ENCODE data around the gene RNF217. TPM values are rescaled to one million over a fixed set of nuclear protein-coding genes. Genes with fewer than 3 reads are reported as not detected.

Gene RNF217
- total and polyA plus RNA-seq, 2 of the 8 experiments (the other 6 are each of a cell fraction or from before 2014, with no cell fraction given): 2.0 to 8.9 TPM

- H4K8ac ChIP-seq (ENCODE audit: extremely low read depth, insufficient read depth, low read length): no peak overlapping the region
- ChIA-PET POLR2A (ENCODE audit: partially characterized antibody) (no interaction called here), CTCF (ENCODE audit: partially characterized antibody) (interaction anchor here (1.7 to 2.4 kb wide), 2 partner anchors 22 to 36 kb away, joined by 4 to 9 read pairs; partner anchors contain the start of gene TPD52L1)
- H3K23ac ChIP-seq (ENCODE audit: insufficient read length): no peak overlapping the region
- H3K4me2 ChIP-seq (ENCODE audit: insufficient read depth in 1 of 2, low read depth in 2 of 2, low read length in 2 of 2): no peak overlapping the region
- no peak overlapping the region for H2BK20ac ChIP-seq (ENCODE audit: low read length)
- H4K20me1 ChIP-seq (replicated peaks in 1 of 2; ENCODE audit: control insufficient read depth in 1 of 2, insufficient read depth in 2 of 2, low read length in 2 of 2): no peaks in the 10 kb centered on the region
- no peak overlapping the region for H3K14ac ChIP-seq (ENCODE audit: insufficient read length)
- no peak overlapping the region for H3K18ac ChIP-seq (ENCODE audit: extremely low read depth, low read length)
- H4K5ac ChIP-seq (ENCODE audit: insufficient read length, low read depth, low read length): no peak overlapping the region
- FAIRE-seq (no peak), DNase-seq (ENCODE audit: low read depth in 1 of 2, low spot score in 2 of 2) (no peak)
- H2AK5ac ChIP-seq (ENCODE audit: low read depth, low read length): no peak overlapping the region
- no peak for TF ChIP-seq KDM4A (IDR thresholded peaks at IDR 0.05; ENCODE audit: low read depth, low read length, severe bottlenecking)
- TF ChIP-seq EGR1 (IDR thresholded peaks at IDR 0.05; ENCODE audit: borderline replicate concordance, low read depth, low read length): no peak
- TF ChIP-seq CREB1 (IDR thresholded peaks at IDR 0.05): no peak
- TF ChIP-seq JUND (IDR thresholded peaks at IDR 0.05; ENCODE audit: low read length): no peak
- TF ChIP-seq FOSL1 (IDR thresholded peaks at IDR 0.05; ENCODE audit: insufficient read depth, low read depth, low read length): no peak
- no peak for TF ChIP-seq ASH2L (IDR thresholded peaks at IDR 0.05; ENCODE audit: low read length)
- TF ChIP-seq SUZ12 (IDR thresholded peaks at IDR 0.05; ENCODE audit: low read length): no peak
- TF ChIP-seq SIX5 (IDR thresholded peaks at IDR 0.05; ENCODE audit: low read depth, low read length): no peak
- no peak overlapping the region for H3K4ac ChIP-seq (replicated peaks; ENCODE audit: insufficient read length, low read depth, low read length)
- no peak overlapping the region for H2BK5ac ChIP-seq (ENCODE audit: low read depth, low read length)
- no peak overlapping the region for H3K9ac ChIP-seq (replicated peaks in 1 of 4; ENCODE audit: extremely low read depth in 1 of 4, low read depth in 3 of 4, low read length in 3 of 4)
- H2AFZ ChIP-seq (ENCODE audit: low read length): no peak overlapping the region
- no peak overlapping the region for H3K4me3 ChIP-seq (ENCODE audit: extremely low read depth in 1 of 4, insufficient read depth in 2 of 4, low read depth in 3 of 4, low read length in 4 of 4)
- no peaks in the 10 kb centered on the region for H3K79me2 ChIP-seq (ENCODE audit: control insufficient read depth in 1 of 2, insufficient read depth in 2 of 2, low read length in 2 of 2)
- H2BK12ac ChIP-seq (ENCODE audit: low read depth, low read length): no peak overlapping the region
- no peaks in the 10 kb centered on the region for H3K36me3 ChIP-seq (ENCODE audit: control insufficient read depth in 2 of 4, insufficient read depth in 4 of 4, low read length in 3 of 4)
- H3K9me3 ChIP-seq (ENCODE audit: insufficient read depth in 2 of 2, low read depth in 1 of 2, low read length in 1 of 2): no peaks in the 10 kb centered on the region
- no peaks in the 10 kb centered on the region for H3K27me3 ChIP-seq (replicated peaks in 1 of 4; ENCODE audit: control insufficient read depth in 3 of 4, extremely low read depth in 1 of 4, insufficient read depth in 3 of 4, low read length in 3 of 4)
- no peaks in the 10 kb centered on the region for H3K79me1 ChIP-seq (ENCODE audit: low read depth, low read length)
- 92% methylated on average over 3 of the region's 3 CpGs; no CpG with 5 or more reads in 1 of the 2 experiments for WGBS, 2 experiments (ENCODE audit: extremely low coverage in 1 of 2, insufficient coverage in 1 of 2, insufficient read length in 1 of 2, insufficient replicate concordance in 2 of 2, low coverage in 1 of 2, low lambda C conversion rate in 2 of 2, missing lambda C conversion rate in 1 of 2)
- no peak overlapping the region for H4K91ac ChIP-seq (replicated peaks; ENCODE audit: insufficient read length, low read length)
- H3K23me2 ChIP-seq (ENCODE audit: low read depth, low read length): no peaks in the 10 kb centered on the region
- H3K56ac ChIP-seq (replicated peaks; ENCODE audit: insufficient read length, low read depth, low read length): no peak overlapping the region
- no peak overlapping the region for H2BK15ac ChIP-seq (ENCODE audit: low read length)
- H3K27ac ChIP-seq (ENCODE audit: low read depth, low read length): no peak overlapping the region
- H3K4me1 ChIP-seq (replicated peaks in 1 of 4; ENCODE audit: control insufficient read depth in 3 of 4, insufficient read depth in 4 of 4, low read length in 3 of 4): peaks cover 0 to 7% (median 0%) of the 10 kb centered on the region in 4 experiments; a peak in 1 of 7 replicates
- no peak overlapping the region for H2BK120ac ChIP-seq (replicated peaks; ENCODE audit: low read depth, low read length)
These were observed 155.6 kb downstream of the RNF217 start for GRCh38 chr6:125117818-125118217.

Data from H1 (cell line).